H1 (cell line): ENCODE measurements around the gene RHOBTB3. TPM values are rescaled to one million over a fixed set of nuclear protein-coding genes. Genes with fewer than 3 reads are reported as not detected.

Experiments
- CTCF ChIA-PET: fragments of 300-600 bp; sonication (Branson Sonifier 250); formaldehyde crosslinking; loops from one replicate; lab custom pipeline; 2021; ENCODE audit not compliant: partially characterized antibody; lab: Charles Lee
- POLR2A ChIA-PET: fragments of 300-600 bp; sonication (Branson Sonifier 250); formaldehyde crosslinking; loops from one replicate; lab custom pipeline; 2021; ENCODE audit warnings: inconsistent platforms; ENCODE audit not compliant: partially characterized antibody; lab: Charles Lee
- DNase-seq, 2 experiments: peaks; one replicate each; pipeline versions ENCODE4 v3.0.0 to v3.0.0-alpha.2; 2010 to 2022; ENCODE audit warnings: low spot score in 2 of 2, low read depth in 1 of 2, mixed read lengths in 1 of 2
- FAIRE-seq: peaks from 2 replicates; lab custom pipeline; 2011; peaks lifted over from hg19 to GRCh38; lab: Jason Lieb, UNC
- H2AFZ ChIP-seq: 2 replicates; pipeline ENCODE4 v1.8.1; 2012; ENCODE audit warnings: low read length, inconsistent platforms
- H2AK5ac ChIP-seq: 2 replicates; pipeline ENCODE4 v1.6.1; 2013; ENCODE audit warnings: low read depth, low read length
- H2BK120ac ChIP-seq: replicated peaks from 2 replicates; pipeline ENCODE3; 2013; ENCODE audit warnings: low read depth, low read length, inconsistent platforms
- H2BK12ac ChIP-seq: 2 replicates; pipeline ENCODE4 v1.6.1; 2013; ENCODE audit warnings: low read depth, low read length
- H2BK15ac ChIP-seq: 2 replicates; pipeline ENCODE4 v1.6.1; 2013; ENCODE audit warnings: low read length
- H2BK20ac ChIP-seq: 2 replicates; pipeline ENCODE4 v1.6.1; 2013; ENCODE audit warnings: low read length
- H2BK5ac ChIP-seq: 2 replicates; pipeline ENCODE4 v1.6.1; 2013; ENCODE audit warnings: low read depth, low read length
- H3K14ac ChIP-seq: 2 replicates; pipeline ENCODE4 v1.6.1; 2013; ENCODE audit warnings: inconsistent platforms; ENCODE audit not compliant: insufficient read length
- H3K18ac ChIP-seq: 2 replicates; pipeline ENCODE4 v1.6.1; 2013; ENCODE audit warnings: low read length; ENCODE audit errors: extremely low read depth
- H3K23ac ChIP-seq: 2 replicates; pipeline ENCODE4 v1.6.1; 2013; ENCODE audit warnings: inconsistent platforms; ENCODE audit not compliant: insufficient read length
- H3K23me2 ChIP-seq: 2 replicates; pipeline ENCODE4 v1.6.1; 2013; ENCODE audit warnings: low read depth, low read length
- H3K27ac ChIP-seq: 2 replicates; pipeline ENCODE4 v1.6.1; 2011; ENCODE audit warnings: low read depth, low read length, inconsistent platforms
- H3K27me3 ChIP-seq, 4 experiments: replicated peaks in 1 of 4; 1 replicate in 1 of 4; 2 replicates in 3 of 4; pipeline versions ENCODE4 v1.6.1 to v1.8.1; 2011 to 2013; ENCODE audit warnings: low read length in 3 of 4, mild to moderate bottlenecking in 3 of 4, inconsistent platforms in 2 of 4, mixed read lengths in 2 of 4, moderate library complexity in 1 of 4; ENCODE audit not compliant: control insufficient read depth in 3 of 4, insufficient read depth in 3 of 4; ENCODE audit errors: extremely low read depth in 1 of 4
- H3K36me3 ChIP-seq, 4 experiments: 2 replicates each; pipeline versions ENCODE4 v1.6.1 to v1.8.1; 2011 to 2013; ENCODE audit warnings: mild to moderate bottlenecking in 4 of 4, low read length in 3 of 4, moderate library complexity in 2 of 4, control low read depth in 1 of 4, inconsistent platforms in 1 of 4; ENCODE audit not compliant: insufficient read depth in 4 of 4, control insufficient read depth in 2 of 4
- H3K4ac ChIP-seq: replicated peaks from 2 replicates; pipeline ENCODE3; 2013; ENCODE audit warnings: low read length, low read depth, mixed read lengths, inconsistent platforms; ENCODE audit not compliant: insufficient read length
- H3K4me1 ChIP-seq, 4 experiments: replicated peaks in 1 of 4; 1 replicate in 1 of 4; 2 replicates in 3 of 4; pipeline versions ENCODE4 v1.6.1 to v1.8.1; 2011 to 2013; ENCODE audit warnings: low read length in 3 of 4, inconsistent platforms in 2 of 4, mixed read lengths in 1 of 4; ENCODE audit not compliant: insufficient read depth in 4 of 4, control insufficient read depth in 3 of 4
- H3K4me2 ChIP-seq, 2 experiments: 2 replicates each; pipeline versions ENCODE4 v1.6.1 to v1.8.1; 2011 to 2013; ENCODE audit warnings: low read depth in 2 of 2, low read length in 2 of 2, control low read depth in 1 of 2, inconsistent platforms in 1 of 2, mild to moderate bottlenecking in 1 of 2; ENCODE audit not compliant: insufficient read depth in 1 of 2
- H3K4me3 ChIP-seq, 4 experiments: fragments of 200-600, 300-600 bp in 1 of 4; sonication (generic), shearing (Covaris generic), sonication (Bioruptor Twin) in 1 of 4; 2 replicates each; pipeline versions ENCODE4 v1.5.1 to v1.8.1; 2011 to 2016; ENCODE audit warnings: low read length in 4 of 4, low read depth in 3 of 4, control low read depth in 2 of 4, inconsistent platforms in 2 of 4, mild to moderate bottlenecking in 2 of 4, mixed read lengths in 1 of 4, moderate library complexity in 1 of 4; ENCODE audit not compliant: insufficient read depth in 2 of 4; ENCODE audit errors: extremely low read depth in 1 of 4
- H3K56ac ChIP-seq: replicated peaks from 2 replicates; pipeline ENCODE3; 2013; ENCODE audit warnings: low read depth, mild to moderate bottlenecking, mixed read lengths, low read length, inconsistent platforms; ENCODE audit not compliant: insufficient read length
- H3K79me1 ChIP-seq: 2 replicates; pipeline ENCODE4 v1.6.1; 2013; ENCODE audit warnings: low read depth, low read length, control low read depth
- H3K79me2 ChIP-seq, 2 experiments: 2 replicates each; pipeline versions ENCODE4 v1.6.1 to v1.8.1; 2012 to 2013; ENCODE audit warnings: low read length in 2 of 2, mild to moderate bottlenecking in 2 of 2, inconsistent platforms in 1 of 2; ENCODE audit not compliant: insufficient read depth in 2 of 2, control insufficient read depth in 1 of 2
- H3K9ac ChIP-seq, 4 experiments: replicated peaks in 1 of 4; 1 replicate in 1 of 4; 2 replicates in 3 of 4; pipeline versions ENCODE4 v1.6.1 to v1.8.1; 2011 to 2013; ENCODE audit warnings: low read depth in 3 of 4, low read length in 3 of 4, control low read depth in 2 of 4, mild to moderate bottlenecking in 2 of 4, moderate library complexity in 2 of 4, inconsistent platforms in 1 of 4; ENCODE audit errors: extremely low read depth in 1 of 4
- H3K9me3 ChIP-seq, 2 experiments: 2 replicates each; pipeline versions ENCODE4 v1.6.1 to v1.8.1; 2012 to 2013; ENCODE audit warnings: mild to moderate bottlenecking in 2 of 2, moderate library complexity in 2 of 2, control low read depth in 1 of 2, inconsistent platforms in 1 of 2, low read depth in 1 of 2, low read length in 1 of 2, mixed read lengths in 1 of 2; ENCODE audit not compliant: insufficient read depth in 2 of 2
- H4K20me1 ChIP-seq, 2 experiments: replicated peaks in 1 of 2; 2 replicates each; pipeline versions ENCODE3 to v1.8.1; 2011 to 2013; ENCODE audit warnings: inconsistent platforms in 2 of 2, low read length in 2 of 2, mild to moderate bottlenecking in 1 of 2; ENCODE audit not compliant: insufficient read depth in 2 of 2, control insufficient read depth in 1 of 2
- H4K5ac ChIP-seq: 2 replicates; pipeline ENCODE4 v1.6.1; 2013; ENCODE audit warnings: low read length, low read depth, mixed read lengths, inconsistent platforms; ENCODE audit not compliant: insufficient read length
- H4K8ac ChIP-seq: 2 replicates; pipeline ENCODE4 v1.8.0; 2013; ENCODE audit warnings: mild to moderate bottlenecking, moderate library complexity, low read length, inconsistent platforms; ENCODE audit not compliant: insufficient read depth; ENCODE audit errors: extremely low read depth
- H4K91ac ChIP-seq: replicated peaks from 2 replicates; pipeline ENCODE3; 2013; ENCODE audit warnings: low read length, mixed read lengths, inconsistent platforms; ENCODE audit not compliant: insufficient read length
- BACH1 ChIP-seq: IDR thresholded peaks from 2 replicates; pipeline ENCODE4 v1.6.1; 2012; ENCODE audit warnings: low read length, improper control_type of control experiment
- CBX5 ChIP-seq: fragments of 300-800, 300-1000 bp; sonication (generic); IDR thresholded peaks from 2 replicates; pipeline ENCODE4 v1.7.1; 2016; ENCODE audit warnings: antibody characterized with exemption, low read length, low read depth
- CHD2 ChIP-seq: IDR thresholded peaks from 2 replicates; pipeline ENCODE4 v1.6.1; 2012; ENCODE audit warnings: low read length, improper control_type of control experiment
- E2F6 ChIP-seq: IDR thresholded peaks from 2 replicates; pipeline ENCODE4 v1.6.1; 2012; ENCODE audit warnings: inconsistent platforms
- GABPA ChIP-seq: IDR thresholded peaks from 2 replicates; pipeline ENCODE4 v1.6.1; 2011; ENCODE audit warnings: mild to moderate bottlenecking, low read length, moderate library complexity, borderline replicate concordance; ENCODE audit not compliant: insufficient read depth
- GTF2F1 ChIP-seq: IDR thresholded peaks from 2 replicates; pipeline ENCODE4 v1.6.1; 2012; ENCODE audit warnings: low read depth, low read length, improper control_type of control experiment, borderline replicate concordance
- HDAC6 ChIP-seq: IDR thresholded peaks from one replicate; pipeline ENCODE4 v1.7.1; 2012; ENCODE audit warnings: low read depth, mild to moderate bottlenecking, inconsistent platforms, low read length, moderate library complexity
- MAX ChIP-seq: IDR thresholded peaks from 2 replicates; pipeline ENCODE4 v1.6.1; 2012; ENCODE audit warnings: inconsistent platforms
- NANOG ChIP-seq: IDR thresholded peaks from 2 replicates; pipeline ENCODE4 v1.6.1; 2011; ENCODE audit warnings: low read length, low read depth, mild to moderate bottlenecking, inconsistent platforms; ENCODE audit not compliant: insufficient read depth, poor library complexity, severe bottlenecking
- POLR2A ChIP-seq, 2 experiments: IDR thresholded peaks; 1 replicate in 1 of 2; 2 replicates in 1 of 2; pipeline ENCODE4 v1.6.1; 2011; ENCODE audit warnings: low read depth in 2 of 2, low read length in 2 of 2, mild to moderate bottlenecking in 2 of 2; ENCODE audit errors: control extremely low read depth in 1 of 2
- RBBP5 ChIP-seq: IDR thresholded peaks from 2 replicates; pipeline ENCODE4 v1.7.1; 2012; ENCODE audit warnings: low read depth, mild to moderate bottlenecking, inconsistent platforms, low read length, moderate library complexity, borderline replicate concordance
- RFX5 ChIP-seq: IDR thresholded peaks from 2 replicates; pipeline ENCODE4 v1.6.1; 2011; ENCODE audit warnings: low read depth, low read length, improper control_type of control experiment, borderline replicate concordance
- SIN3A ChIP-seq, 2 experiments: IDR thresholded peaks in 1 of 2; conservative IDR thresholded peaks in 1 of 2; 2 replicates each; pipeline ENCODE4 v1.6.1; 2011 to 2012; ENCODE audit warnings: low read length in 2 of 2, improper control_type of control experiment in 1 of 2, low read depth in 1 of 2, mild to moderate bottlenecking in 1 of 2
- SP4 ChIP-seq: IDR thresholded peaks from 2 replicates; pipeline ENCODE4 v1.6.1; 2012; ENCODE audit warnings: low read length, inconsistent platforms
- WGBS, 2 experiments: shearing (Covaris generic) in 1 of 2; methylation state at CpG; one replicate each; pipeline versions ENCODE4 v1.1.6 to v1.1.7; 2013 to 2015; ENCODE audit warnings: low lambda C conversion rate in 2 of 2, mixed read lengths in 2 of 2, inconsistent platforms in 1 of 2, low coverage in 1 of 2, missing lambda C conversion rate in 1 of 2; ENCODE audit not compliant: insufficient replicate concordance in 2 of 2, insufficient coverage in 1 of 2, insufficient read length in 1 of 2; ENCODE audit errors: extremely low coverage in 1 of 2, missing lambda C conversion rate in 1 of 2; 5-methylcytosine and 5-hydroxymethylcytosine counted together
- polyA plus RNA-seq, 7 experiments: library from polyadenylated mRNA; depleted of rRNA in 3 of 7; stranded (reverse) in 5 of 7; unstranded in 2 of 7; fragments of >200 nt in 5 of 7; fragments of 200-250 nt in 2 of 7; gene quantifications; 1 replicate in 5 of 7; 2 replicates in 1 of 7; 4 replicates in 1 of 7; pipeline versions ENCODE4 v1.2.1 to v1.2.3, GENCODE V29; 2011 to 2013; ENCODE audit warnings: missing spikeins in 2 of 7, mixed read lengths in 2 of 7
- total RNA-seq: library from RNA; stranded (reverse); fragmentation: NEBNext Ultra II Directional; extraction: Animal tissue kit (Norgen Biotek cat#: 25700); gene quantifications from 2 replicates; pipeline ENCODE4 v1.2.1, GENCODE V29; 2021

Gene RHOBTB3
- total and polyA plus RNA-seq, 2 of the 8 experiments (the other 6 are each of a cell fraction or from before 2014, with no cell fraction given), result 8.2 to 17.5 TPM

GRCh38 chr5:95718203-95718602, 12.9 kb upstream of the RHOBTB3 start:
- H2BK15ac ChIP-seq, result no peak overlapping the region
- no peak overlapping the region for H3K4ac ChIP-seq
- H2BK120ac ChIP-seq, result no peak overlapping the region
- POLR2A ChIA-PET, result no interaction called here
- no peak overlapping the region for H2BK20ac ChIP-seq
- H3K56ac ChIP-seq, result no peak overlapping the region
- H4K91ac ChIP-seq, result no peak overlapping the region
- no peak overlapping the region for H2AK5ac ChIP-seq
- H3K14ac ChIP-seq, result no peak overlapping the region
- no peak overlapping the region for H3K4me2 ChIP-seq
- H3K9ac ChIP-seq, result no peak overlapping the region
- no peaks in the 10 kb centered on the region for H4K20me1 ChIP-seq
- no peak overlapping the region for H3K27ac ChIP-seq
- H3K23me2 ChIP-seq, result no peaks in the 10 kb centered on the region
- H3K79me2 ChIP-seq, result no peaks in the 10 kb centered on the region
- no peaks in the 10 kb centered on the region for H3K79me1 ChIP-seq
- no peak overlapping the region for H4K5ac ChIP-seq
- CTCF ChIA-PET, result interaction anchor here (0.9 kb wide), 1 partner anchor 206 kb away, joined by 4 read pairs; no protein-coding TSS in a partner anchor
- no peaks in the 10 kb centered on the region for H3K27me3 ChIP-seq
- no peaks in the 10 kb centered on the region for H3K4me1 ChIP-seq
- 0 out of 2 replicates have a peak overlapping the region, but pooled peaks have one; percentile 18 for H2AFZ ChIP-seq
- no peaks in the 10 kb centered on the region for H3K9me3 ChIP-seq
- no peak overlapping the region for H2BK12ac ChIP-seq
- no peak overlapping the region for H4K8ac ChIP-seq
- FAIRE-seq, result no peak
- H3K36me3 ChIP-seq, result no peaks in the 10 kb centered on the region
- 57% methylated on average over 2 of the region's 2 CpGs; no CpG with 5 or more reads in 1 of the 2 experiments for WGBS, 2 experiments
- H3K4me3 ChIP-seq, result no peak overlapping the region
- no peak for DNase-seq
- H3K18ac ChIP-seq, result no peak overlapping the region
- H2BK5ac ChIP-seq, result no peak overlapping the region
- no peak overlapping the region for H3K23ac ChIP-seq
- TF ChIP-seq SP4 (no peak), MAX (no peak), GABPA (no peak), CBX5 (no peak), NANOG (no peak), E2F6 (no peak), HDAC6 (no peak), SIN3A (conservative IDR thresholded peaks at IDR 0.05 in 1 of 2, IDR thresholded peaks at IDR 0.05 in 1 of 2; ENCODE audit: low read depth in 1 of 2, low read length in 2 of 2) (no peak), CHD2 (no peak), BACH1 (no peak), RBBP5 (no peak), RFX5 (no peak), GTF2F1 (no peak), POLR2A (IDR thresholded peaks at IDR 0.05; ENCODE audit: control extremely low read depth in 1 of 2, low read depth in 2 of 2, low read length in 2 of 2) (no peak)
